Ascending aorta (tissue), 2 donors: Measurements from ENCODE around the gene RPL39L. TPM values are rescaled to one million over a fixed set of nuclear protein-coding genes. Genes with fewer than 3 reads are reported as not detected.

Experiments used
- DNase-seq, 2 donors: peaks; one replicate each; pipeline ENCODE4 v3.0.0-alpha.2; 2019; ENCODE audit warnings: low spot score in 2 of 2
- H3K27ac ChIP-seq, 2 donors: fragments of 200-600 bp; sonication (generic); one replicate each; pipeline ENCODE4 v1.5.1; 2016 to 2017; ENCODE audit warnings: mild to moderate bottlenecking in 1 of 2
- H3K27me3 ChIP-seq: fragments of 200-600 bp; sonication (generic); one replicate; pipeline ENCODE4 v1.5.1; 2017
- H3K36me3 ChIP-seq, 2 donors: fragments of 200-600 bp; sonication (generic); one replicate each; pipeline ENCODE4 v1.5.1; 2016
- H3K4me1 ChIP-seq, 2 donors: fragments of 200-600 bp; sonication (generic); one replicate each; pipeline ENCODE4 v1.5.1; 2016 to 2017; ENCODE audit warnings: mild to moderate bottlenecking in 1 of 2
- H3K4me3 ChIP-seq, 2 donors: fragments of 200-600 bp; sonication (generic); one replicate each; pipeline ENCODE4 v1.5.1; 2016 to 2017; ENCODE audit warnings: mild to moderate bottlenecking in 1 of 2
- H3K9me3 ChIP-seq, 2 donors: fragments of 200-600 bp; sonication (generic); one replicate each; pipeline ENCODE4 v1.5.1; 2016
- intact Hi-C: fragments of 100-400 bp; cut with DNase I; formaldehyde crosslinking; loops from one replicate; pipeline ENCODE4 v1.15.1; 2023
- total RNA-seq: library from RNA; depleted of rRNA; stranded (reverse); fragments of >200 nt; gene quantifications from one replicate; pipeline ENCODE4 v1.1.0, GENCODE V29; 2016
- TF ChIP-seq, protein P1 (sequence below), 3 experiments: fragments of 200-600 bp in 2 of 3; fragments of 450-650 bp in 1 of 3; sonication (generic) in 2 of 3; IDR thresholded peaks; one replicate each; pipeline ENCODE4 v1.5.1; 2016 to 2019; ENCODE audit warnings: antibody characterized with exemption in 3 of 3, mild to moderate bottlenecking in 1 of 3, moderate library complexity in 1 of 3

The RPL39L gene
- total RNA-seq, 1 donor from 2014 or later: 3.1 TPM

DNA sequence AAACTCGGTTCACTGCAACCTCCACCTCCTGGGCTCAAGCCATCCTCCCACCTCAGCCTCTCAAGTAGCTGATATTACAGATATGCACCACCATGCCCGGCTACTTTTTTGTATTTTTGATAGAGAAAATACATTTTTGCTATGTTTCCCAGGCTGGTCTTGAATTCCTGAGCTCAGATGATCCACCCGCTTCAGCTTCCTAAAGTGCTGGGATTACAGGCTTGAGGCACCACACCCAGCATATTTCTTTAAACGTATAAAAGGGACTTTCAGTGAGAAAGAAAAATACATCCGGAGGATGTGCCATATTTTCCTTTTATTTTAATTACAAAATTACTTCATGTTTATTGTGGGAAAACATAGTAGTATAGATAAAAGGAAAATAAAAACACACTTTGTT, 55.2 kb downstream of the RPL39L start:
- H3K27me3 ChIP-seq: no peaks in the 10 kb centered on the region
- peaks cover 0 to 18% of the 10 kb centered on the region in 2 donors for H3K9me3 ChIP-seq
- intact Hi-C loops: loop anchor here (2.0 kb wide), 1 partner anchor 17 kb away; no protein-coding TSS in a partner anchor
- H3K27ac ChIP-seq: peak overlapping the region; percentile 75 to 76
- TF ChIP-seq, protein P1, sequence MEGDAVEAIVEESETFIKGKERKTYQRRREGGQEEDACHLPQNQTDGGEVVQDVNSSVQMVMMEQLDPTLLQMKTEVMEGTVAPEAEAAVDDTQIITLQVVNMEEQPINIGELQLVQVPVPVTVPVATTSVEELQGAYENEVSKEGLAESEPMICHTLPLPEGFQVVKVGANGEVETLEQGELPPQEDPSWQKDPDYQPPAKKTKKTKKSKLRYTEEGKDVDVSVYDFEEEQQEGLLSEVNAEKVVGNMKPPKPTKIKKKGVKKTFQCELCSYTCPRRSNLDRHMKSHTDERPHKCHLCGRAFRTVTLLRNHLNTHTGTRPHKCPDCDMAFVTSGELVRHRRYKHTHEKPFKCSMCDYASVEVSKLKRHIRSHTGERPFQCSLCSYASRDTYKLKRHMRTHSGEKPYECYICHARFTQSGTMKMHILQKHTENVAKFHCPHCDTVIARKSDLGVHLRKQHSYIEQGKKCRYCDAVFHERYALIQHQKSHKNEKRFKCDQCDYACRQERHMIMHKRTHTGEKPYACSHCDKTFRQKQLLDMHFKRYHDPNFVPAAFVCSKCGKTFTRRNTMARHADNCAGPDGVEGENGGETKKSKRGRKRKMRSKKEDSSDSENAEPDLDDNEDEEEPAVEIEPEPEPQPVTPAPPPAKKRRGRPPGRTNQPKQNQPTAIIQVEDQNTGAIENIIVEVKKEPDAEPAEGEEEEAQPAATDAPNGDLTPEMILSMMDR (IDR thresholded peaks at IDR 0.05): no peak
- H3K4me1 ChIP-seq: peaks cover 0 to 17% of the 10 kb centered on the region in 2 donors
- no peak for DNase-seq
- no peak overlapping the region for H3K4me3 ChIP-seq
- peaks cover 0 to 4% of the 10 kb centered on the region in 2 donors for H3K36me3 ChIP-seq

- Histone ChIP-seq H3K4me1 (peaks cover 0 to 17% of the 10 kb centered on the region in 2 donors), H3K9me3 (peaks cover 0 to 14% of the 10 kb centered on the region in 2 donors), H3K27ac (no peak overlapping the region), H3K36me3 (peaks cover 4 to 8% of the 10 kb centered on the region in 2 donors), H3K27me3 (no peaks in the 10 kb centered on the region), H3K4me3 (no peak overlapping the region)
- TF ChIP-seq, protein P1 (IDR thresholded peaks at IDR 0.05): no peak
- DNase-seq: no peak
- intact Hi-C loops: no loop called here
Measured at GRCh38 chr3:187082758-187083375, 56.4 kb downstream of the RPL39L start.

DNA sequence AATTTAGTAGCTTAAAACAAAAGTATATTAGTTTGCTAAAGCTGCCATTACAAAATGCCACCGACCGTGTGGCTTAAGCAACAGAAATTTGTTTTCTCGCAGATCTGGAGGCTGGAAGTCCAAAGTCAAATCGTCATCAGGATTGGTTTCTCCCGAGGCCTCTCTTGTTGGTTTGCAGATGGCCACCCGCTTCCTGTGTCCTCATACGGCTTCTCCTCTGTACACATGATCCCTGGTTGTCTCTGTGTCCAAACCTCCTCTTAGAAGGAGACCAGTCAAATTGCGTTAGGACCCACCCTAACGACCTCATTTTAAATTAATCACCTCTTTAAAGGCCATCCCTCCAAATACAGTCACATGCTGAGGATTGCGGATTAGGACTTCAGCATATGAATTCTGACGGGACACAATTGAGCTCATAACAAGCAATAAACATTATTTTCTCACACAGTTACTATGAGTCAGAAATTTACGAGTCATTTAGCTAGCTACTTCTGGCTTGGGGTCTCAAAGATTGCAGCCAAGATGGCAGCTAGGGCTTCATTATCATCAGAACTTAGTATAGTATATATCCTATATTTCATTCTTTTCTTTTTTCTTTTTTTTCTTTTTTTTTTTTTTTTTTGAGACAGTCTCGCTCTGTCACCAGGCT, 58.4 kb downstream of the RPL39L start:
- no peaks in the 10 kb centered on the region for H3K27me3 ChIP-seq
- TF ChIP-seq, protein P1 (IDR thresholded peaks at IDR 0.05): no peak
- H3K4me3 ChIP-seq: no peak overlapping the region
- H3K9me3 ChIP-seq: no peaks in the 10 kb centered on the region
- H3K27ac ChIP-seq: no peak overlapping the region
- intact Hi-C loops: no loop called here
- peaks cover 0 to 17% of the 10 kb centered on the region in 2 donors for H3K4me1 ChIP-seq
- DNase-seq: no peak
- peaks cover 15 to 22% of the 10 kb centered on the region in 2 donors for H3K36me3 ChIP-seq

DNA sequence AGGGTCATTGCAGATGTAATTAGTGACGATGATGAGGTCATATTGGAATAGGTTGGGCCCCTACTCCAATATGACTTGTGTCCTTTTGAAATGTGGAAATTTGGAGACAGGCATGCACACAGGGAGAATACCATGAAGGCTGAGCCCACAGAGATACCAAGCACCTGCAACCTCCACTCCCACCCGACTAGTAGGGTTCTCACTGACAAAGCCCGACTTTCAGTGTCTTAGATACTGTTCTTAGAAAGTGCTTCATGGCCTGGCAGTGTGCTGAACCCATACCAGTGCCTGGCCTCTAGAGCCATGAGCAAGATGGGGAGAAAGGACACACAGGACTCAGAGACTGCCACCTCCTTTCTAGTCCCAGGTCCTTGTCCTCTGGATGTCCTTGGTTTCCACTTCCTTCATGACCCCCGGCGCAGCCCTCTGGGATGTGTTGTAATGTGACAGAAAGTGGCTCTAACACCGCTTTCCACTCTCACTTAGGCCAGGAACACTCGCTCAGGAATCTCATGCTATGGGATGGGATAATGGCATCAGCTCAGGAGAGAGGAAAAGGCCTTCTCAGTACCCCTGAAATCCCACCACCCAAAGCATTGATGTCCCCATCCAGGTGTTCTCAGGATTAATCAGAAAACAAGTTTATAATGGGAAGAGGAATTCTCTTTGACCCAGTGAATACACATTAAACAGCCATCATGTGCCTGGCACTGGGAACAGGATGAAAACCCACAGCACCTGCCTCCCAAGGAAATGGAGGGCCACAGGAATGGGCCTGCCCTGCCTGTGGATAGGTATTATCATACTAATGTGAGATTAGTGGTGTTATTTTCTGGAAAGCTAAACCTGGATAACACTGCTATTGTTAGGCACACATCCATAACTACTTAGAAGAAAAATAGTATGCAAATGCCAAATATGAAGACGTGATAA, 59.9 kb downstream of the RPL39L start:
- intact Hi-C loops: no loop called here
- no peak for DNase-seq
- TF ChIP-seq, protein P1 (IDR thresholded peaks at IDR 0.05): no peak

DNA sequence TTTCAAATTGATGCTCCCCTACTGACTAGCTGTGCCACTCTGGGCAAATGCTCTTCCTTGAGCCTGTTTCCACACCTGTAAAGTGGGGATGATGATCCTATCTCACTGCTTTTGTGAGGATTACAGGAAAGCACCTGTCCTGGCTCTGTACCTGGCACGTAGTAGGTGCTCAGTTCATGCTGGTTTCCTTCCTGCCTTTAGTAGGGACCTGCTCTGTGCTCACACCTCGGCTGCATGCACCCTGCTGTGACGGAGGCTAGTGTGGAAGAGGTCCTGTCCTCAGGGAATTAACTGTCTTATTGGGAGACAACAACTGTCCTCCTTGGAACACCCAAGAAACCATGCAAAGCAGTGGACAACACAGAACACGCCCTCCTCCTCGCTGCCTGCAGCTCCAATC, 61.8 kb downstream of the RPL39L start:
- Histone ChIP-seq H3K36me3 (peaks cover 35 to 52% of the 10 kb centered on the region in 2 donors), H3K4me1 (no peaks in the 10 kb centered on the region), H3K27me3 (no peaks in the 10 kb centered on the region), H3K9me3 (no peaks in the 10 kb centered on the region), H3K27ac (no peak overlapping the region), H3K4me3 (no peak overlapping the region)
- intact Hi-C loops: no loop called here
- no peak for DNase-seq
- TF ChIP-seq, protein P1 (IDR thresholded peaks at IDR 0.05): no peak

More for the DNA sequence above, 59.9 kb downstream of the RPL39L start:
- Histone ChIP-seq H3K27ac (no peak overlapping the region), H3K4me3 (no peak overlapping the region), H3K27me3 (no peaks in the 10 kb centered on the region), H3K9me3 (no peaks in the 10 kb centered on the region), H3K36me3 (peaks cover 27 to 35% of the 10 kb centered on the region in 2 donors), H3K4me1 (peaks cover 0 to 5% of the 10 kb centered on the region in 2 donors)
